K562 (cell line): ENCODE measurements around the gene SIGLEC7. TPM values are rescaled to one million over a fixed set of nuclear protein-coding genes. Genes with fewer than 3 reads are reported as not detected.

Experiments used
- ATAC-seq: fragments of 200-7000 bp; cut with Tn5 transposase; 3 replicates; pipeline ENCODE4 v1.9.1; 2020; ENCODE audit warnings: moderate library complexity
- BruUV-seq: library from RNA; stranded (reverse); fragments of 400-500 nt; replicated peaks from 2 replicates; lab custom pipeline; 2021; lab: Mats Ljungman, UMichigan
- CTCF ChIA-PET: fragments of 300-600 bp; formaldehyde crosslinking; extraction: SDS; loops from one replicate; lab custom pipeline; 2021; ENCODE audit warnings: low intra/inter-chr PET ratio; lab: Yijun Ruan, JAX
- POLR2A ChIA-PET: fragments of 300-600, 350-650 bp; sonication (Branson Sonifier 250); formaldehyde crosslinking; extraction: SDS; loops from one replicate; lab custom pipeline; 2021; ENCODE audit warnings: antibody characterized with exemption, inconsistent platforms; lab: Yijun Ruan, JAX
- DNase-seq, 4 experiments: peaks; one replicate each; pipeline versions ENCODE4 v3.0.0 to v3.0.0-alpha.2; 2011 to 2018; ENCODE audit warnings: low spot score in 3 of 4, mixed read lengths in 3 of 4; ENCODE audit errors: extremely low read depth in 1 of 4
- FAIRE-seq: peaks from 2 replicates; lab custom pipeline; 2011; peaks lifted over from hg19 to GRCh38; lab: Jason Lieb, UNC
- H2AFZ ChIP-seq: 2 replicates; pipeline ENCODE4 v1.6.0; 2011; ENCODE audit warnings: low read depth, low read length, control low read depth, inconsistent platforms
- H3K27ac ChIP-seq: fragments of 200-600 bp; 3 replicates; pipeline ENCODE4 v1.8.0; 2011; ENCODE audit warnings: low read depth, mild to moderate bottlenecking, control low read depth, inconsistent platforms, low read length, moderate library complexity, mixed read lengths; ENCODE audit errors: extremely low read depth
- H3K27me3 ChIP-seq, 2 experiments: fragments of 300-600 bp in 1 of 2; 2 replicates in 1 of 2; 3 replicates in 1 of 2; pipeline versions ENCODE4 v1.6.0 to v1.8.0; 2011; ENCODE audit warnings: inconsistent platforms in 2 of 2, low read length in 2 of 2, mild to moderate bottlenecking in 1 of 2, mixed read lengths in 1 of 2, moderate library complexity in 1 of 2; ENCODE audit not compliant: control insufficient read depth in 2 of 2, insufficient read depth in 2 of 2
- H3K36me3 ChIP-seq: fragments of 300-600 bp; 3 replicates; pipeline ENCODE4 v1.8.0; 2011; ENCODE audit warnings: mild to moderate bottlenecking, low read length, inconsistent platforms; ENCODE audit not compliant: control insufficient read depth, insufficient read depth
- H3K4me1 ChIP-seq, 2 experiments: fragments of 200-600 bp in 1 of 2; replicated peaks in 1 of 2; 2 replicates in 1 of 2; 3 replicates in 1 of 2; pipeline versions ENCODE4 v1.5.1 to v1.8.0; 2011; ENCODE audit warnings: inconsistent platforms in 2 of 2, low read length in 2 of 2, mild to moderate bottlenecking in 1 of 2, mixed read lengths in 1 of 2, moderate library complexity in 1 of 2; ENCODE audit not compliant: control insufficient read depth in 2 of 2, insufficient read depth in 2 of 2
- H3K4me2 ChIP-seq: 2 replicates; pipeline ENCODE4 v1.6.1; 2011; ENCODE audit warnings: low read length, control low read depth, inconsistent platforms, mixed read lengths; ENCODE audit not compliant: insufficient read depth
- H3K4me3 ChIP-seq: fragments of 200-600 bp; sonication (generic), shearing (Covaris generic); 2 replicates; pipeline ENCODE4 v1.5.1; 2016; ENCODE audit warnings: control low read depth, inconsistent platforms
- H3K79me2 ChIP-seq: fragments of 200-600 bp; 3 replicates; pipeline ENCODE4 v1.8.0; 2011; ENCODE audit warnings: low read length, inconsistent platforms; ENCODE audit not compliant: control insufficient read depth, insufficient read depth
- H3K9ac ChIP-seq, 2 experiments: 2 replicates each; pipeline versions ENCODE4 v1.6.0 to v1.6.1; 2011; ENCODE audit warnings: low read depth in 2 of 2, low read length in 2 of 2, control low read depth in 1 of 2, inconsistent platforms in 1 of 2, mild to moderate bottlenecking in 1 of 2, mixed read lengths in 1 of 2; ENCODE audit not compliant: insufficient read depth in 1 of 2
- H3K9me1 ChIP-seq: one replicate; pipeline ENCODE4 v1.6.0; 2011; ENCODE audit warnings: inconsistent platforms, mild to moderate bottlenecking, low read length, moderate library complexity; ENCODE audit not compliant: control insufficient read depth, insufficient read depth
- H3K9me3 ChIP-seq: replicated peaks from 2 replicates; pipeline ENCODE4 v1.5.1; 2011; ENCODE audit warnings: low read depth, low read length, inconsistent platforms; ENCODE audit not compliant: control insufficient read depth, insufficient read depth
- H4K20me1 ChIP-seq: replicated peaks from 2 replicates; pipeline ENCODE4 v1.6.1; 2011; ENCODE audit warnings: low read length, inconsistent platforms, mixed read lengths; ENCODE audit not compliant: control insufficient read depth, insufficient read depth
- ATF7 ChIP-seq: fragments of 450-650 bp; IDR thresholded peaks from 2 replicates; pipeline ENCODE4 v1.7.1; 2014; ENCODE audit warnings: mild to moderate bottlenecking, moderate library complexity
- BRCA1 ChIP-seq, 2 experiments: fragments of 450-650 bp in 1 of 2; sonication (generic) in 1 of 2; formaldehyde crosslinking in 1 of 2; IDR thresholded peaks; 2 replicates each; pipeline versions ENCODE4 v1.5.0 to v1.6.1; 2017 to 2020; ENCODE audit warnings: mild to moderate bottlenecking in 1 of 2, missing genetic modification reagents in 1 of 2
- CC2D1A ChIP-seq: fragments of 450-650 bp; IDR thresholded peaks from 2 replicates; pipeline ENCODE4 v1.6.1; 2017; ENCODE audit warnings: mild to moderate bottlenecking
- DNMT1 ChIP-seq: fragments of 450-650 bp; IDR thresholded peaks from 2 replicates; pipeline ENCODE4 v1.6.1; 2016; ENCODE audit warnings: antibody characterized with exemption, mild to moderate bottlenecking
- ESRRB ChIP-seq: fragments of 250-450 bp; sonication (Bioruptor Pico); IDR thresholded peaks from 2 replicates; pipeline ENCODE4 v1.5.0; 2020; ENCODE audit warnings: mild to moderate bottlenecking, moderate library complexity, borderline replicate concordance
- ETV6 ChIP-seq, 3 experiments: fragments of 150-350 bp in 1 of 3; sonication (generic) in 1 of 3; formaldehyde crosslinking in 1 of 3; IDR thresholded peaks; 2 replicates each; pipeline versions ENCODE4 v1.6.1 to v1.8.0; 2014 to 2022; ENCODE audit warnings: borderline replicate concordance in 2 of 3, low read depth in 2 of 3, antibody characterized with exemption in 1 of 3, low read length in 1 of 3, mild to moderate bottlenecking in 1 of 3, missing genetic modification reagents in 1 of 3
- GABPB2 ChIP-seq: fragments of 250-450 bp; sonication (Bioruptor Pico); conservative IDR thresholded peaks from 2 replicates; pipeline ENCODE4 v1.5.1; 2021; ENCODE audit warnings: mild to moderate bottlenecking
- KLF10 ChIP-seq: fragments of 250-450 bp; sonication (Bioruptor Pico); IDR thresholded peaks from 2 replicates; pipeline ENCODE4 v1.6.1; 2021; ENCODE audit warnings: matching md5 sums
- NFIC ChIP-seq: fragments of 450-650 bp; IDR thresholded peaks from 2 replicates; pipeline ENCODE4 v1.6.1; 2017; ENCODE audit warnings: mild to moderate bottlenecking, inconsistent platforms
- PHB ChIP-seq: fragments of 250-450 bp; sonication (Bioruptor Pico); IDR thresholded peaks from 2 replicates; pipeline ENCODE4 v1.5.0; 2021
- PTRF ChIP-seq: fragments of 450-650 bp; IDR thresholded peaks from 2 replicates; pipeline ENCODE4 v1.6.1; 2016; ENCODE audit warnings: mild to moderate bottlenecking, missing genetic modification characterization, missing compliant biosample characterization
- RBM22 ChIP-seq: fragments of 200-400 bp; formaldehyde crosslinking; IDR thresholded peaks from 2 replicates; pipeline ENCODE4 v1.6.1; 2018; ENCODE audit warnings: low read length, low read depth; ENCODE audit not compliant: poor library complexity, severe bottlenecking
- SNRNP70 ChIP-seq: fragments of 200-400 bp; formaldehyde crosslinking; optimal IDR thresholded peaks from 2 replicates; pipeline ENCODE3; 2017; ENCODE audit warnings: low read depth, low read length
- SP1 ChIP-seq: sonication (generic); formaldehyde crosslinking; IDR thresholded peaks from 2 replicates; pipeline ENCODE4 v1.8.1; 2022; ENCODE audit warnings: mild to moderate bottlenecking, missing genetic modification reagents
- USF1 ChIP-seq: sonication (generic); formaldehyde crosslinking; IDR thresholded peaks from 2 replicates; pipeline ENCODE4 v1.9.0; 2022; ENCODE audit warnings: mild to moderate bottlenecking, missing genetic modification reagents
- ZNF224 ChIP-seq: sonication (generic); formaldehyde crosslinking; IDR thresholded peaks from 2 replicates; pipeline ENCODE4 v1.8.0; 2022; ENCODE audit warnings: mild to moderate bottlenecking, missing genetic modification reagents
- ZNF232 ChIP-seq: sonication (generic); formaldehyde crosslinking; IDR thresholded peaks from 2 replicates; pipeline ENCODE4 v1.8.0; 2022; ENCODE audit warnings: mild to moderate bottlenecking, missing genetic modification reagents
- ZNF253 ChIP-seq: fragments of 250-450 bp; sonication (Bioruptor Pico); conservative IDR thresholded peaks from 2 replicates; pipeline ENCODE4 v1.6.1; 2021; ENCODE audit warnings: mild to moderate bottlenecking
- ZNF507 ChIP-seq: conservative IDR thresholded peaks from 2 replicates; pipeline ENCODE4 v1.6.1; 2017; ENCODE audit warnings: missing genetic modification characterization, missing compliant biosample characterization
- ZSCAN32 ChIP-seq: fragments of 450-650 bp; formaldehyde crosslinking; IDR thresholded peaks from 2 replicates; pipeline ENCODE4 v1.4.0; 2020; ENCODE audit warnings: mild to moderate bottlenecking, moderate library complexity
- WGBS: fragments of 100-300 bp; shearing (Covaris generic); methylation state at CpG from one replicate; pipeline ENCODE4 v1.1.6; 2016; ENCODE audit warnings: low coverage, mixed read lengths; ENCODE audit not compliant: insufficient coverage; ENCODE audit errors: missing lambda C conversion rate; 5-methylcytosine and 5-hydroxymethylcytosine counted together
- in situ Hi-C: fragments of 300-500 bp; cut with MboI; formaldehyde crosslinking; loops from 4 replicates; pipeline ENCODE4 v1.15.0; 2018; ENCODE audit warnings: inconsistent platforms, mixed read lengths
- intact Hi-C: fragments of 100-400 bp; cut with micrococcal nuclease; formaldehyde crosslinking; loops from 2 replicates; pipeline ENCODE4 v1.14.2; 2022
- polyA plus RNA-seq, 8 experiments: library from polyadenylated mRNA; depleted of rRNA in 4 of 8; stranded (reverse) in 5 of 8; unstranded in 3 of 8; fragments of >200 nt; fragmentation: Nextera tagmentation in 2 of 8; fragmentation: Illumina TruSeq in 1 of 8; extraction: Ambion mirVana in 2 of 8; extraction: Trizol in 1 of 8; gene quantifications; 2 replicates each; pipeline versions ENCODE4 v1.2.1 to v1.2.3, GENCODE V29; 2011 to 2014; ENCODE audit warnings: inconsistent platforms in 1 of 8, missing spikeins in 1 of 8
- total RNA-seq, 7 experiments: library from RNA; depleted of rRNA in 6 of 7; stranded (reverse); fragments of >200 nt in 6 of 7; fragmentation: Illumina TruSeq in 2 of 7; extraction: Trizol in 2 of 7; gene quantifications; 2 replicates each; pipeline versions ENCODE4 v1.2.1 to v1.2.3, GENCODE V29; 2011 to 2021; ENCODE audit warnings: low replicate concordance in 1 of 7

Gene SIGLEC7
- total and polyA plus RNA-seq, 9 of the 15 experiments (the other 6 are each of a cell fraction or from before 2014, with no cell fraction given) = 0.10 to 0.12 TPM; not detected in 7

- DNase-seq = no peak
- CTCF ChIA-PET = no interaction called here
- in situ Hi-C loops = loop anchor here (5.0 to 25.0 kb wide), 2 partner anchors 101 to 506 kb away; no protein-coding TSS in a partner anchor
These were observed 14.6 kb downstream of the SIGLEC7 start for GRCh38 chr19:51156710-51157109.

GRCh38 chr19:51157265-51157664 is 15.2 kb downstream of the SIGLEC7 start:
- Histone ChIP-seq H3K4me3 (no peak overlapping the region), H3K27me3 (peaks cover 10 to 31% of the 10 kb centered on the region in 2 experiments), H2AFZ (no peak overlapping the region), H4K20me1 (no peaks in the 10 kb centered on the region; the same call in 1 of the 2 replicates), H3K27ac (no peak overlapping the region), H3K4me1 (peaks cover 0 to 9% of the 10 kb centered on the region in 2 experiments; a peak in 2 of 5 replicates), H3K36me3 (no peaks in the 10 kb centered on the region), H3K9me1 (no peaks in the 10 kb centered on the region), H3K4me2 (no peak overlapping the region), H3K9me3 (no peaks in the 10 kb centered on the region), H3K9ac (no peak overlapping the region), H3K79me2 (no peaks in the 10 kb centered on the region)
- DNase-seq (no peak), ATAC-seq (no peak), FAIRE-seq (no peak)
- POLR2A ChIA-PET = interaction anchor here (1.1 to 1.4 kb wide), 2 partner anchors 9 to 13 kb away, joined by 3 to 5 read pairs; no protein-coding TSS in a partner anchor
- CTCF ChIA-PET = no interaction called here
- intact Hi-C loops (loop anchor here (10.0 kb wide), 1 partner anchor 498 kb away; no protein-coding TSS in a partner anchor), in situ Hi-C loops (loop anchor here (5.0 to 25.0 kb wide), 2 partner anchors 100 to 505 kb away; no protein-coding TSS in a partner anchor)
- WGBS = 0% methylated on average over 2 of the region's 2 CpGs
- no TSS peak for BruUV-seq
- TF ChIP-seq RBM22 = no peak
- TF ChIP-seq NFIC = no peak
- no peak for TF ChIP-seq PHB (CRISPR knock-in tag)
- TF ChIP-seq ZNF224 (CRISPR knock-in tag) = no peak
- no peak for TF ChIP-seq GABPB2 (CRISPR knock-in tag)
- no peak for TF ChIP-seq ZNF253 (CRISPR knock-in tag)
- TF ChIP-seq ATF7 = no peak
- no peak for TF ChIP-seq ZNF232 (CRISPR knock-in tag)
- TF ChIP-seq KLF10 (CRISPR knock-in tag) = no peak
- no peak for TF ChIP-seq ZNF507 (tag)
- TF ChIP-seq PTRF (tag) = no peak
- no peak for TF ChIP-seq ZSCAN32
- TF ChIP-seq DNMT1 = no peak
- no peak for TF ChIP-seq USF1 (CRISPR knock-in tag)
- no peak for TF ChIP-seq ESRRB
- no peak for TF ChIP-seq BRCA1 (IDR thresholded peaks at IDR 0.05)
- no peak for TF ChIP-seq BRCA1 (CRISPR knock-in tag; IDR thresholded peaks at IDR 0.05)

More at GRCh38 chr19:51156710-51157109, 14.6 kb downstream of the SIGLEC7 start:
- Histone ChIP-seq H3K4me2 (no peak overlapping the region), H3K9me1 (no peaks in the 10 kb centered on the region), H3K79me2 (no peaks in the 10 kb centered on the region), H2AFZ (no peak overlapping the region), H4K20me1 (no peaks in the 10 kb centered on the region; the same call in 1 of the 2 replicates), H3K4me3 (no peak overlapping the region), H3K27ac (no peak overlapping the region), H3K36me3 (no peaks in the 10 kb centered on the region), H3K9ac (no peak overlapping the region), H3K4me1 (peaks cover 0 to 6% of the 10 kb centered on the region in 2 experiments; a peak in 2 of 5 replicates), H3K9me3 (no peaks in the 10 kb centered on the region), H3K27me3 (peaks cover 15 to 36% of the 10 kb centered on the region in 2 experiments)
- no peak for FAIRE-seq
- no peak for ATAC-seq
- TF ChIP-seq ETV6 (IDR thresholded peaks at IDR 0.05; ENCODE audit: borderline replicate concordance in 1 of 2, low read depth in 2 of 2, low read length in 1 of 2) (no peak), ETV6 (CRISPR knock-in tag; IDR thresholded peaks at IDR 0.05; ENCODE audit: borderline replicate concordance) (no peak), SNRNP70 (no peak), SP1 (no peak), CC2D1A (no peak)
- BruUV-seq = no TSS peak
- POLR2A ChIA-PET = interaction anchor here (1.1 kb wide), 1 partner anchor 13 kb away, joined by 3 read pairs; no protein-coding TSS in a partner anchor
- intact Hi-C loops = loop anchor here (10.0 kb wide), 1 partner anchor 498 kb away; no protein-coding TSS in a partner anchor
- WGBS = 3% methylated on average over 2 of the region's 2 CpGs
